IPS-20b (cell line): Measurements from ENCODE around the gene MCHR1.

ENCODE experiments used
- H3K27ac ChIP-seq: one replicate; pipeline ENCODE4 v1.5.1; 2013; ENCODE audit warnings: low read length
- H3K27me3 ChIP-seq: 2 replicates; pipeline ENCODE4 v1.6.1; 2013; ENCODE audit warnings: mild to moderate bottlenecking, low read length, inconsistent platforms; ENCODE audit not compliant: insufficient read depth
- H3K36me3 ChIP-seq: 2 replicates; pipeline ENCODE4 v1.6.1; 2013; ENCODE audit warnings: low read depth, mild to moderate bottlenecking, inconsistent platforms, low read length, moderate library complexity; ENCODE audit not compliant: insufficient read depth
- H3K4me1 ChIP-seq: 2 replicates; pipeline ENCODE4 v1.6.1; 2013; ENCODE audit warnings: mild to moderate bottlenecking, control low read depth, inconsistent platforms, low read length, moderate library complexity; ENCODE audit not compliant: insufficient read depth
- H3K4me3 ChIP-seq: 2 replicates; pipeline ENCODE4 v1.5.1; 2013; ENCODE audit warnings: mild to moderate bottlenecking, low read length, inconsistent platforms
- H3K9ac ChIP-seq: 2 replicates; pipeline ENCODE4 v1.6.1; 2013; ENCODE audit warnings: low read depth, mild to moderate bottlenecking, inconsistent platforms, low read length, moderate library complexity
- H3K9me3 ChIP-seq: 2 replicates; pipeline ENCODE4 v1.6.1; 2013; ENCODE audit warnings: mild to moderate bottlenecking, low read depth, low read length, inconsistent platforms; ENCODE audit not compliant: insufficient read depth

The MCHR1 gene

GRCh38 chr22:40729284-40729683, 50.0 kb downstream of the MCHR1 start:
- Histone ChIP-seq H3K27me3 (no peaks in the 10 kb centered on the region), H3K27ac (no peak overlapping the region), H3K4me1 (peaks cover 24% of the 10 kb centered on the region), H3K4me3 (no peak overlapping the region), H3K9ac (no peak overlapping the region), H3K9me3 (peaks cover 3% of the 10 kb centered on the region; the same call in 1 of the 2 replicates), H3K36me3 (no peaks in the 10 kb centered on the region)
